Mucosa of descending colon (tissue), 3 donors: ENCODE results near the gene TRPM1. TPM values are rescaled to one million over a fixed set of nuclear protein-coding genes. Genes with fewer than 3 reads are reported as not detected.

Experiments used
- ATAC-seq: fragments of 200-7000 bp; cut with Tn5 transposase; one replicate; pipeline ENCODE4 v1.9.1; 2020; ENCODE audit warnings: mild to moderate bottlenecking, moderate library complexity
- DNase-seq, 3 donors: peaks; one replicate each; pipeline ENCODE4 v3.0.0-alpha.2; 2020
- H3K36me3 ChIP-seq: fragments of 200-600 bp; one replicate; pipeline ENCODE4 v1.8.0; 2021; ENCODE audit warnings: low read depth, mild to moderate bottlenecking
- H3K4me1 ChIP-seq: fragments of 200-600 bp; one replicate; pipeline ENCODE4 v1.8.0; 2021; ENCODE audit warnings: low read depth, mild to moderate bottlenecking
- H3K4me3 ChIP-seq: fragments of 200-600 bp; one replicate; pipeline ENCODE4 v1.8.0; 2021; ENCODE audit warnings: mild to moderate bottlenecking
- H3K9me3 ChIP-seq: fragments of 200-600 bp; one replicate; pipeline ENCODE4 v1.8.0; 2021; ENCODE audit warnings: mild to moderate bottlenecking
- intact Hi-C, 2 donors: fragments of 100-400 bp; cut with DNase I in 1 of 2; cut with micrococcal nuclease in 1 of 2; formaldehyde crosslinking; loops; one replicate each; pipeline versions ENCODE4 v1.11.0 to v1.11.1; 2022; cut with DNase I, micrococcal nuclease
- total RNA-seq, 3 donors: library from RNA; stranded (reverse); fragmentation: NEBNext Ultra II Directional in 2 of 3; extraction: Animal tissue kit (Norgen Biotek cat#: 25700) in 2 of 3; gene quantifications; one replicate each; pipeline versions ENCODE4 v1.2.1 to v1.2.4, GENCODE V29; 2021 to 2023
- TF ChIP-seq, protein P1 (sequence below): fragments of 200-600 bp; IDR thresholded peaks from one replicate; pipeline ENCODE4 v1.8.0; 2022; ENCODE audit warnings: antibody characterized with exemption, mild to moderate bottlenecking
- donor health status: DM: no; HTN: no; CAD: no; lungs with moderate emphysema.
- donor health status: DM: no; HTN: no; CAD: no.
- donor health status: DM: no; HTN: yes; CAD: no.

Gene TRPM1
- total RNA-seq, 3 donors from 2014 or later: not detected

DNA sequence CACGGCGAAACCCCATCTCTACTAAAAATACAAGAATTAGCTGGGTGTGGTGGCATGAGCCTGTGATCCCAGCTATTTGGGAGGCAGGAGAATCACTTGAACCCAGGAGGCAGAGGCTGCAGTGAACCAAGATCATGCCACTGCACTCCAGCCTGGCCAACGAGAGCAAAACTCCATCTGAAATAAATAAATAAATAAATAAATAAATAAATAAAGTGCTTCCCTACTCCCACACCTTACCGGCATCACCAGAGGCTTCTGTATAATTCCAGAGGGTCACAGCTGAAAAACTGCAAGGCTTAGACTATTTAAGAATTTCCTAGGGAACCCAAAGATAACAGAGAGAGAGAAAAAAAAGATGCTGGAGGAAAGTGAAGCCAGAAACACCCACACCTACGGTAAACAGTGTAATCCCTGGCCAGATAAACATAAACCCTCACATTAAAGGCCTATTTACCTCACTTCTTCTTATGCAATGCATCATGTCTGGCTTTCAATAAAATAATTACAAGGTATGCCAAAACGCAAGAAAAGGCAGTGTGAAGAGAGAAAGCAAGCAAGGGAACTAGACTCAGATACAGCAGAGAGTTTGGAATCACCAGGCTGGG, 15.0 kb upstream of the TRPM1 start:
- TF ChIP-seq, protein P1, sequence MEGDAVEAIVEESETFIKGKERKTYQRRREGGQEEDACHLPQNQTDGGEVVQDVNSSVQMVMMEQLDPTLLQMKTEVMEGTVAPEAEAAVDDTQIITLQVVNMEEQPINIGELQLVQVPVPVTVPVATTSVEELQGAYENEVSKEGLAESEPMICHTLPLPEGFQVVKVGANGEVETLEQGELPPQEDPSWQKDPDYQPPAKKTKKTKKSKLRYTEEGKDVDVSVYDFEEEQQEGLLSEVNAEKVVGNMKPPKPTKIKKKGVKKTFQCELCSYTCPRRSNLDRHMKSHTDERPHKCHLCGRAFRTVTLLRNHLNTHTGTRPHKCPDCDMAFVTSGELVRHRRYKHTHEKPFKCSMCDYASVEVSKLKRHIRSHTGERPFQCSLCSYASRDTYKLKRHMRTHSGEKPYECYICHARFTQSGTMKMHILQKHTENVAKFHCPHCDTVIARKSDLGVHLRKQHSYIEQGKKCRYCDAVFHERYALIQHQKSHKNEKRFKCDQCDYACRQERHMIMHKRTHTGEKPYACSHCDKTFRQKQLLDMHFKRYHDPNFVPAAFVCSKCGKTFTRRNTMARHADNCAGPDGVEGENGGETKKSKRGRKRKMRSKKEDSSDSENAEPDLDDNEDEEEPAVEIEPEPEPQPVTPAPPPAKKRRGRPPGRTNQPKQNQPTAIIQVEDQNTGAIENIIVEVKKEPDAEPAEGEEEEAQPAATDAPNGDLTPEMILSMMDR: no peak
- ATAC-seq: no peak
- intact Hi-C loops: no loop called here

GRCh38 chr15:31111091-31111647, 9.6 kb upstream of the TRPM1 start:
- no peak for ATAC-seq
- no peaks in the 10 kb centered on the region for H3K36me3 ChIP-seq
- TF ChIP-seq, protein P1: no peak

More for the DNA sequence above, 15.0 kb upstream of the TRPM1 start:
- H3K36me3 ChIP-seq: no peaks in the 10 kb centered on the region
- DNase-seq: no peak
- H3K9me3 ChIP-seq: no peaks in the 10 kb centered on the region
- H3K4me3 ChIP-seq: no peak overlapping the region
- H3K4me1 ChIP-seq: no peaks in the 10 kb centered on the region

DNA sequence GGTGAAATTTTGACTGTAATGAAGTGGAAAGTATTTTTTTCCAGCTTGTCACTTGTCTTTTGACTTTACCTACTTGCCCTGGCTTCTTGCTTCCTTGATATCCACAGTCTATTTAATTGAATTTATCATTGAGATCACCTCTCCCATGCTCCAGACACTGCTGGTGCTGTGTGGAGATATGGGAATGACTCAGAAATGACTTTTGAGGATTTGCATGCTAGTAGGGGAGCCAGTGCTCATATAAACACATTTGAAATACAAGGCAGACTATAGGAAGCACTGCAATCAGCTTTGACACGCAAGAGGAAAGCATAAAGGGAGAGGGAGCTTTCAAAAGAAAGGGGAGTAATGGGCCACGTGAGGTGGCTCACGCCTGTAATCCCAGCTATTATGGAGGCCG, 7.3 kb upstream of the TRPM1 start:
- DNase-seq: no peak
- Histone ChIP-seq H3K36me3 (no peaks in the 10 kb centered on the region), H3K4me1 (no peaks in the 10 kb centered on the region), H3K4me3 (no peak overlapping the region), H3K9me3 (no peaks in the 10 kb centered on the region)
- ATAC-seq: no peak
- intact Hi-C loops: no loop called here
- TF ChIP-seq, protein P1: no peak

More at GRCh38 chr15:31111091-31111647, 9.6 kb upstream of the TRPM1 start:
- intact Hi-C loops: no loop called here
- DNase-seq: no peak
- Histone ChIP-seq H3K9me3 (no peaks in the 10 kb centered on the region), H3K4me3 (no peak overlapping the region), H3K4me1 (no peaks in the 10 kb centered on the region)

DNA sequence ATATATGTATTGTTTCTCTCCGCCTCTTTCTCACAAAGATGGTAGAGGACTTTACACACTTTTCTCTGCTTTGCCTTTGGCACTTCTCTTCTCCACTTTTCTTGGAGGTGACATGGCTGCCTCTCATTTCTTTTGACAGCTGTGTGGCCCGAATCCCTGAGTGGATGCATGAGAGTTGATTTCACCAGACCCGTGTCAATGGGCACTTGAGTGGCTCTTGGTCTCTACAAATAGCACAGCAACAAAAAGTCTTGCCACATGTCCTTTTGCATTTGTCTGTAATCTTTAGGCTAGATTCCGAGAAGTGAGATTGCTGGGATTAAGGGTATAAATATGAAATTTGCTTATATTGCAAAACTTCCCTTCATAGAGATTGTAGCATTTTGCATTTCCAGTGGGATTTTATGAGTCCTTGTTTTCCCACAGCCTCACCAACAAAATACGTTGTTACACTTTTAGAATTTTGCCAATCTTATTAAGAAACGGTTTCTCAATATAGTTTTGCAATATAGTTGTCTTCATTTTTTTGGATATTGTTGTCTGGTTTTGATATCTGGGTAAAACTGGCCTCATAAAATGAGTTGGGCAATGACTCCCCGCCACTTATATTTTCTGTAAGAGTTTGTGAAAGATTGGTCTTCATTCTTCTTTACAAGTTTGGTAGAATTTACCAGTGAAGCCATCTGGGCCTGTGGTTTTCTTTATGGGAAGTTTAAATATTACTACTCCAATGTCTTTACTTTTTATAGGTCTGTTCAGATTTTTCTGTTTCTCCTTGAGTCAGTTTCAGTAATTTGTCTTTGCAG, 5.2 kb upstream of the TRPM1 start:
- Histone ChIP-seq H3K4me1 (no peaks in the 10 kb centered on the region), H3K36me3 (no peaks in the 10 kb centered on the region), H3K9me3 (no peaks in the 10 kb centered on the region), H3K4me3 (no peak overlapping the region)
- TF ChIP-seq, protein P1: no peak
- ATAC-seq (no peak), DNase-seq (no peak)
- intact Hi-C loops: no loop called here

- Histone ChIP-seq H3K4me1 (no peaks in the 10 kb centered on the region), H3K9me3 (no peaks in the 10 kb centered on the region), H3K4me3 (no peak overlapping the region), H3K36me3 (no peaks in the 10 kb centered on the region)
- intact Hi-C loops: no loop called here
- ATAC-seq: no peak
- no peak for DNase-seq
- TF ChIP-seq, protein P1: no peak
Measured at GRCh38 chr15:31104003-31104402, 2.5 kb upstream of the TRPM1 start.
